ENCODE measurements around the gene PIGK. TPM values are rescaled to one million over a fixed set of nuclear protein-coding genes. Genes with fewer than 3 reads are reported as not detected.

PIGK gene
- total and polyA plus RNA-seq, 2 donors: 23.6 to 46.8 TPM

GRCh38 chr1:77061162-77061561 lies 158.1 kb downstream of the PIGK start:
- no peaks in the 10 kb centered on the region for H3K4me1 ChIP-seq (ENCODE audit: insufficient read depth)
- no peak overlapping the region for H3K4me3 ChIP-seq (ENCODE audit: low read depth, low read length)
- no peaks in the 10 kb centered on the region for H3K36me3 ChIP-seq (ENCODE audit: insufficient read depth)
- no peak for DNase-seq (ENCODE audit: extremely low spot score)
- 84% methylated on average over 3 of the region's 3 CpGs for WGBS
- no peak overlapping the region for H3K27ac ChIP-seq (ENCODE audit: low read depth)

GRCh38 chr1:77060000-77060399 lies 159.2 kb downstream of the PIGK start:
- Histone ChIP-seq H3K4me3 (ENCODE audit: low read depth, low read length) (no peak overlapping the region), H3K4me1 (ENCODE audit: insufficient read depth) (no peaks in the 10 kb centered on the region), H3K27ac (ENCODE audit: low read depth) (no peak overlapping the region), H3K36me3 (ENCODE audit: insufficient read depth) (no peaks in the 10 kb centered on the region)
- 61% methylated on average over 5 of the region's 5 CpGs for WGBS
- no peak for DNase-seq (ENCODE audit: extremely low spot score)

- no peak overlapping the region for H3K4me3 ChIP-seq (ENCODE audit: low read depth, low read length)
- H3K36me3 ChIP-seq (ENCODE audit: insufficient read depth): no peaks in the 10 kb centered on the region
- H3K4me1 ChIP-seq (ENCODE audit: insufficient read depth): no peaks in the 10 kb centered on the region
- DNase-seq (ENCODE audit: extremely low spot score): no peak
- H3K27ac ChIP-seq (ENCODE audit: low read depth): no peak overlapping the region
- WGBS: 83% methylated on average over 7 of the region's 7 CpGs
Measured at GRCh38 chr1:77057994-77058585, 161.1 kb downstream of the PIGK start.

- no peak for DNase-seq (ENCODE audit: extremely low spot score)
- H3K27ac ChIP-seq (ENCODE audit: low read depth): no peak overlapping the region
- no peaks in the 10 kb centered on the region for H3K4me1 ChIP-seq (ENCODE audit: insufficient read depth)
- H3K4me3 ChIP-seq (ENCODE audit: low read depth, low read length): no peak overlapping the region
- H3K36me3 ChIP-seq (ENCODE audit: insufficient read depth): no peaks in the 10 kb centered on the region
- 89% methylated on average over 7 of the region's 7 CpGs for WGBS
Measured at GRCh38 chr1:77056525-77056924, 162.7 kb downstream of the PIGK start.

GRCh38 chr1:77051425-77051824 lies 167.8 kb downstream of the PIGK start:
- Histone ChIP-seq H3K4me3 (ENCODE audit: low read depth, low read length) (no peak overlapping the region), H3K4me1 (ENCODE audit: insufficient read depth) (no peaks in the 10 kb centered on the region), H3K36me3 (ENCODE audit: insufficient read depth) (no peaks in the 10 kb centered on the region), H3K27ac (ENCODE audit: low read depth) (no peak overlapping the region)
- DNase-seq (ENCODE audit: extremely low spot score): no peak
- 50% methylated on average over 1 of the region's 1 CpG for WGBS

- H3K4me1 ChIP-seq (ENCODE audit: insufficient read depth): no peaks in the 10 kb centered on the region
- no peaks in the 10 kb centered on the region for H3K36me3 ChIP-seq (ENCODE audit: insufficient read depth)
- no peak for DNase-seq (ENCODE audit: extremely low spot score)
- H3K4me3 ChIP-seq (ENCODE audit: low read depth, low read length): no peak overlapping the region
- 77% methylated on average over 1 of the region's 1 CpG for WGBS
- H3K27ac ChIP-seq (ENCODE audit: low read depth): no peak overlapping the region
Measured at GRCh38 chr1:77048615-77049005, 170.6 kb downstream of the PIGK start.

- H3K4me1 ChIP-seq (ENCODE audit: insufficient read depth): no peaks in the 10 kb centered on the region
- WGBS: 83% methylated on average over 3 of the region's 3 CpGs
- no peak for DNase-seq (ENCODE audit: extremely low spot score)
- H3K36me3 ChIP-seq (ENCODE audit: insufficient read depth): no peaks in the 10 kb centered on the region
- no peak overlapping the region for H3K4me3 ChIP-seq (ENCODE audit: low read depth, low read length)
- H3K27ac ChIP-seq (ENCODE audit: low read depth): no peak overlapping the region
Measured at GRCh38 chr1:77047978-77048614, 171.1 kb downstream of the PIGK start.

- Histone ChIP-seq H3K36me3 (ENCODE audit: insufficient read depth) (no peaks in the 10 kb centered on the region), H3K4me3 (ENCODE audit: low read depth, low read length) (no peak overlapping the region), H3K4me1 (ENCODE audit: insufficient read depth) (no peaks in the 10 kb centered on the region), H3K27ac (ENCODE audit: low read depth) (no peak overlapping the region)
- no peak for DNase-seq (ENCODE audit: extremely low spot score)
- WGBS: 99% methylated on average over 1 of the region's 1 CpG
Measured at GRCh38 chr1:77047575-77047974, 171.7 kb downstream of the PIGK start.

GRCh38 chr1:77044133-77044849 lies 174.9 kb downstream of the PIGK start:
- Histone ChIP-seq H3K4me1 (ENCODE audit: insufficient read depth) (no peaks in the 10 kb centered on the region), H3K36me3 (ENCODE audit: insufficient read depth) (no peaks in the 10 kb centered on the region), H3K4me3 (ENCODE audit: low read depth, low read length) (no peak overlapping the region), H3K27ac (ENCODE audit: low read depth) (no peak overlapping the region)
- DNase-seq (ENCODE audit: extremely low spot score): no peak
- 96% methylated on average over 20 of the region's 20 CpGs for WGBS

GRCh38 chr1:77040826-77041225 lies 178.4 kb downstream of the PIGK start:
- Histone ChIP-seq H3K4me1 (ENCODE audit: insufficient read depth) (no peaks in the 10 kb centered on the region), H3K4me3 (ENCODE audit: low read depth, low read length) (no peak overlapping the region), H3K36me3 (ENCODE audit: insufficient read depth) (no peaks in the 10 kb centered on the region), H3K27ac (ENCODE audit: low read depth) (no peak overlapping the region)
- WGBS: 90% methylated on average over 3 of the region's 3 CpGs
- DNase-seq (ENCODE audit: extremely low spot score): no peak

GRCh38 chr1:77039739-77040138 lies 179.5 kb downstream of the PIGK start:
- WGBS: 72% methylated on average over 8 of the region's 8 CpGs
- Histone ChIP-seq H3K27ac (ENCODE audit: low read depth) (no peak overlapping the region), H3K4me1 (ENCODE audit: insufficient read depth) (no peaks in the 10 kb centered on the region), H3K36me3 (ENCODE audit: insufficient read depth) (no peaks in the 10 kb centered on the region), H3K4me3 (ENCODE audit: low read depth, low read length) (no peak overlapping the region)
- DNase-seq (ENCODE audit: extremely low spot score): no peak

GRCh38 chr1:77039111-77039510 lies 180.1 kb downstream of the PIGK start:
- WGBS: 80% methylated on average over 1 of the region's 1 CpG
- no peak overlapping the region for H3K27ac ChIP-seq (ENCODE audit: low read depth)

More at GRCh38 chr1:77039111-77039510, 180.1 kb downstream of the PIGK start:
- no peak overlapping the region for H3K4me3 ChIP-seq (ENCODE audit: low read depth, low read length)
- no peaks in the 10 kb centered on the region for H3K36me3 ChIP-seq (ENCODE audit: insufficient read depth)
- DNase-seq (ENCODE audit: extremely low spot score): no peak
- H3K4me1 ChIP-seq (ENCODE audit: insufficient read depth): no peaks in the 10 kb centered on the region
